Neuronal stem cell (in vitro differentiated cells): Measurements from ENCODE around the gene ATP8B1.

Experiments used
- DNase-seq: peaks from one replicate; pipeline ENCODE4 v3.0.0-alpha.2; 2013; ENCODE audit warnings: low spot score
- H2AFZ ChIP-seq: one replicate; pipeline ENCODE4 v1.6.1; 2013; ENCODE audit warnings: mild to moderate bottlenecking, low read length, inconsistent platforms
- H2AK5ac ChIP-seq: 2 replicates; pipeline ENCODE4 v1.6.1; 2013; ENCODE audit warnings: low read depth, mild to moderate bottlenecking, inconsistent platforms, low read length, moderate library complexity, mixed read lengths
- H2BK120ac ChIP-seq: 2 replicates; pipeline ENCODE4 v1.6.1; 2013; ENCODE audit warnings: low read depth, mild to moderate bottlenecking, inconsistent platforms, low read length, moderate library complexity, mixed read lengths
- H2BK12ac ChIP-seq: one replicate; pipeline ENCODE4 v1.6.1; 2013; ENCODE audit warnings: low read length, inconsistent platforms
- H2BK15ac ChIP-seq: 2 replicates; pipeline ENCODE4 v1.6.1; 2013; ENCODE audit warnings: mild to moderate bottlenecking, low read length, inconsistent platforms, mixed read lengths
- H2BK5ac ChIP-seq: one replicate; pipeline ENCODE4 v1.6.1; 2013; ENCODE audit warnings: inconsistent platforms, mild to moderate bottlenecking, low read length, moderate library complexity
- H3K14ac ChIP-seq: one replicate; pipeline ENCODE4 v1.6.1; 2013; ENCODE audit warnings: low read length, inconsistent platforms
- H3K18ac ChIP-seq: 2 replicates; pipeline ENCODE4 v1.6.1; 2013; ENCODE audit warnings: low read length, inconsistent platforms
- H3K23ac ChIP-seq: 2 replicates; pipeline ENCODE4 v1.6.1; 2013; ENCODE audit warnings: low read depth, mild to moderate bottlenecking, mixed read lengths, low read length, inconsistent platforms; ENCODE audit not compliant: poor library complexity
- H3K27ac ChIP-seq: replicated peaks from 3 replicates; pipeline ENCODE4 v1.5.1; 2013; ENCODE audit warnings: low read length, inconsistent platforms
- H3K27me3 ChIP-seq, 3 experiments: 2 replicates each; pipeline ENCODE4 v1.6.1; 2013; ENCODE audit warnings: low read length in 3 of 3, mild to moderate bottlenecking in 2 of 3, inconsistent platforms in 1 of 3, low read depth in 1 of 3, mixed read lengths in 1 of 3, moderate library complexity in 1 of 3; ENCODE audit not compliant: control insufficient read depth in 3 of 3, insufficient read depth in 3 of 3
- H3K36me3 ChIP-seq, 2 donors: replicated peaks in 1 of 2; 2 replicates each; pipeline ENCODE4 v1.6.1; 2013; ENCODE audit warnings: low read length in 2 of 2; ENCODE audit not compliant: control insufficient read depth in 2 of 2, insufficient read depth in 2 of 2
- H3K4ac ChIP-seq: 2 replicates; pipeline ENCODE4 v1.6.1; 2013; ENCODE audit warnings: inconsistent platforms, mild to moderate bottlenecking, low read length, moderate library complexity
- H3K4me1 ChIP-seq, 2 donors: 1 replicate in 1 of 2; 2 replicates in 1 of 2; pipeline ENCODE4 v1.6.1; 2013; ENCODE audit warnings: low read length in 2 of 2, low read depth in 1 of 2; ENCODE audit not compliant: control insufficient read depth in 2 of 2, insufficient read depth in 1 of 2
- H3K4me2 ChIP-seq: one replicate; pipeline ENCODE4 v1.6.1; 2013; ENCODE audit warnings: mild to moderate bottlenecking, low read length, inconsistent platforms; ENCODE audit not compliant: insufficient read depth, poor library complexity, severe bottlenecking
- H3K4me3 ChIP-seq, 2 donors: 2 replicates each; pipeline ENCODE4 v1.5.1; 2013; ENCODE audit warnings: low read length in 2 of 2, mild to moderate bottlenecking in 2 of 2, inconsistent platforms in 1 of 2, moderate library complexity in 1 of 2
- H3K79me1 ChIP-seq: one replicate; pipeline ENCODE4 v1.6.1; 2013; ENCODE audit warnings: low read depth, mild to moderate bottlenecking, inconsistent platforms, low read length, moderate library complexity
- H3K9ac ChIP-seq: one replicate; pipeline ENCODE4 v1.6.1; 2013; ENCODE audit warnings: mild to moderate bottlenecking, low read depth, low read length, inconsistent platforms; ENCODE audit not compliant: poor library complexity
- H3K9me3 ChIP-seq, 2 donors: replicated peaks in 1 of 2; 2 replicates each; pipeline versions ENCODE3 to v1.6.1; 2013; ENCODE audit warnings: low read length in 2 of 2, mild to moderate bottlenecking in 2 of 2, inconsistent platforms in 1 of 2, low read depth in 1 of 2, mixed read lengths in 1 of 2, moderate library complexity in 1 of 2; ENCODE audit not compliant: control insufficient read depth in 2 of 2, insufficient read depth in 1 of 2
- H4K8ac ChIP-seq: one replicate; pipeline ENCODE4 v1.6.1; 2013; ENCODE audit warnings: low read depth, mild to moderate bottlenecking, inconsistent platforms, low read length, moderate library complexity
- H4K91ac ChIP-seq: one replicate; pipeline ENCODE4 v1.6.1; 2013; ENCODE audit warnings: low read length, low read depth, mild to moderate bottlenecking, inconsistent platforms; ENCODE audit not compliant: poor library complexity
- WGBS, 2 donors: extraction: QIAGEN DNeasy Blood & Tissue Kit; methylation state at CpG; one replicate each; pipeline ENCODE4 v1.1.7; 2013; ENCODE audit warnings: missing lambda C conversion rate in 2 of 2, mixed read lengths in 1 of 2; ENCODE audit not compliant: insufficient read length in 2 of 2, insufficient replicate concordance in 1 of 2; ENCODE audit errors: extremely low coverage in 2 of 2; 5-methylcytosine and 5-hydroxymethylcytosine counted together

The ATP8B1 gene

DNA sequence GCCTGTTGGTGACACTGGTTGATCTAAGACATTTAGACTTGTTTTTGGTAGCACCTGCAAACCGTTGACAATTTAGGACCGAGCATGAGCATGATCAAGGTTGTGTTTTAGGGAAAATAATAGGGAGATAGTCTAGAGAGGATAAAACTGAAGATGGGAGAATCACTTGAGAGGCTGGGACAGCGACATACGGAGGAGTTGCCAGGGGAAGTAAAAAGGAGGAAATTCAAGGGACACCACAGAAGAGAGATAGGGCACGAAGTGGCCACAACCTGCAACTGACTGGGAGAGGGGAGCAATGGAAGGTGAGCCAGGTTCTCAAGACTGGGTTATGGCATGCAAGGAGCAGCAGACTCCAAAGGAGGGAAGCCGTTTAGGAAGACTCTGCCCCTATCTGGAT is 1.4 kb upstream of the ATP8B1 start:
- Histone ChIP-seq H3K36me3 (no peaks in the 10 kb centered on the region), H3K4me1 (peaks cover 12 to 16% of the 10 kb centered on the region in 2 donors), H3K27me3 (peaks cover 26 to 75% (median 46%) of the 10 kb centered on the region in 3 experiments), H4K8ac (no peak overlapping the region), H3K9me3 (peaks cover 0 to 8% of the 10 kb centered on the region in 2 donors), H2AFZ (no peak overlapping the region), H3K79me1 (no peaks in the 10 kb centered on the region), H3K14ac (no peak overlapping the region), H3K4me2 (no peak overlapping the region), H3K27ac (no peak overlapping the region), H2BK15ac (no peak overlapping the region), H3K18ac (no peak overlapping the region), H2BK12ac (no peak overlapping the region), H3K9ac (no peak overlapping the region), H2AK5ac (no peak overlapping the region), H3K23ac (no peak overlapping the region), H3K4me3 (no peak overlapping the region), H3K4ac (no peak overlapping the region), H2BK5ac (no peak overlapping the region), H2BK120ac (no peak overlapping the region), H4K91ac (no peak overlapping the region)
- no peak for DNase-seq
- no CpG with 5 or more reads among the region's 6 CpGs for WGBS, 2 donors

DNA sequence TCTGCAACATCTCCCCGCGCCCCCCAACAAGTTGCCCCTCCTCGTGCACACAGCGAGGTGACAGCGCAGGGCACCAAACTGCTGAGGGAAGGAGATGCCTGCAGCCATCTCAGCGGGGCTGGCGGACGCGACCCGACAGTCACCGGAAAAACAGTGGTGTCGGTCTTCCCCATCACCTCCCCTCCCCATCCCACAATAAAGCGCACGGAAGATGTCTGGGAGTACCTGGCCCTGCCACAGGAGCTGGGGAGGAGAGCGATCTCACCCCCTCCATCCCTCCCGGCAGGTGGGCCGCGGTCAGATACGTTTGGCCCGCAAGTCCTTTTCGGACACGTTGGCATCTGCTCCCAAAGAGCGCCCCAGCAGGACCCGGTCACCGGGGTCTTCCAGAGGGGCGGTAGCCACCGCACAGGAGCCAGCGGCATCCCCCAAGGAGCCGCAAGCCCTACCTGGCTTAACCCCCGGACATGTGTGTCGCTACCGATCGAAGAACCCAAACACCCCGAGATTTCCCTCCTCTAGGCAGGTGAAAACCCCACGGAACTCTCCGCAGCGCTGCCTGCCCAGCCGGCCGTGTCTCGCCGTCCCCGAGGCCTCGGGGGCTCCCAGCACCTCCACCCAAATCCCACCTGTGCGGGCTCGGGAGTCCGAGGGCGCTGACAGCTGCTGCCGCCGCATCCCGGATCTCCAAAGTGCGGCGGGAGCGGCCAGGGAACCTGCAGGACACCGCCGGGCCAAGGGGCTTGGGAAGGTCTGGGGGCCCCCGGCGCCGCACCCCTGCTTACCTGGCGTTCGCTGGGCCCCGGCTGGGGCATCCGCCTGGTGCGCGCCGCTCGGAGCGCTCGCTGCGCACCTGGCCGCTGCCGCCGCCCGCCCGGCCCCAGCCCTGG is 657 bp downstream of the ATP8B1 start:
- no peaks in the 10 kb centered on the region for H3K79me1 ChIP-seq
- H3K9me3 ChIP-seq, result peaks cover 0 to 8% of the 10 kb centered on the region in 2 donors
- peak overlapping the region; percentile 98 for H3K4me2 ChIP-seq
- no peak overlapping the region for H3K9ac ChIP-seq
- no CpG with 5 or more reads among the region's 74 CpGs for WGBS, 2 donors
- H3K27ac ChIP-seq, result no peak overlapping the region
- H2BK12ac ChIP-seq, result no peak overlapping the region
- H3K4ac ChIP-seq, result no peak overlapping the region
- peak; percentile 6 for DNase-seq
- H3K36me3 ChIP-seq, result no peaks in the 10 kb centered on the region
- H2AK5ac ChIP-seq, result peak overlapping the region; percentile 46
- H3K4me3 ChIP-seq, result peak overlapping the region; percentile 38 to 82
- peak overlapping the region; percentile 99 for H2AFZ ChIP-seq
- no peak overlapping the region for H2BK15ac ChIP-seq
- no peak overlapping the region for H4K91ac ChIP-seq
- H4K8ac ChIP-seq, result no peak overlapping the region
- peak overlapping the region; percentile 83 for H3K23ac ChIP-seq
- H2BK5ac ChIP-seq, result peak overlapping the region; percentile 24
- peaks cover 26 to 80% (median 46%) of the 10 kb centered on the region in 3 experiments for H3K27me3 ChIP-seq
- H2BK120ac ChIP-seq, result no peak overlapping the region
- peak overlapping the region; percentile 82 for H3K14ac ChIP-seq
- H3K4me1 ChIP-seq, result peaks cover 12 to 16% of the 10 kb centered on the region in 2 donors
- H3K18ac ChIP-seq, result peak overlapping the region; percentile 83

DNA sequence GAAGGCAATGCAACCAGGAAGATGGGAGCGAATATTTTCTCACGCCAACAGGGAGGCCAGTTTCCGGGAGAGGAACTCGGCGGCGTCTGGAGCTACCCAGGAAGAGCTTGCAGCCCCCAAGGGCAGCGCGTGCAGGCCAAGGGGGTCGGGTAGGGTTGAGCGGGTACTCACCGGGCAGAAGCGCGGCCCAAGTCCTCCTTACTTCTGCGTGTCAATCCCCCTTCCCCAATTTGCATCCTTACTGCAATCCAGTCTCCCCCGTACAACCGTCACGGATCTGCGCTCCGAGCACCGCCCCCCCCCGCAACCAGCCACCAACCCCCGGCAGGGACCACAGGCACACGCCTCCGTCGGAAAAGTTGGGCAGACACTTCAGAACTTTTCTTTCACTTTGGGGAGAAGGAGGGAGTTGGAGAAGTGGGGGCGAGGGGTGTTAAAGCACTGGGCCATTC is 1.3 kb downstream of the ATP8B1 start:
- WGBS, 2 donors, result no CpG with 5 or more reads among the region's 26 CpGs
- no peaks in the 10 kb centered on the region for H3K36me3 ChIP-seq
- no peak overlapping the region for H2AK5ac ChIP-seq
- H2BK5ac ChIP-seq, result no peak overlapping the region
- DNase-seq, result peak; percentile 6
- peaks cover 0 to 8% of the 10 kb centered on the region in 2 donors for H3K9me3 ChIP-seq
- H3K14ac ChIP-seq, result peak overlapping the region; percentile 82
- peak overlapping the region; percentile 64 for H3K18ac ChIP-seq
- peak overlapping the region in 1 of 2 donors; percentile 38 for H3K4me3 ChIP-seq
- H3K9ac ChIP-seq, result no peak overlapping the region
- H3K4ac ChIP-seq, result no peak overlapping the region
- no peak overlapping the region for H4K91ac ChIP-seq
- H3K4me2 ChIP-seq, result peak overlapping the region; percentile 98
- peak overlapping the region; percentile 99 for H2AFZ ChIP-seq
- H3K79me1 ChIP-seq, result no peaks in the 10 kb centered on the region
- peaks cover 26 to 77% (median 46%) of the 10 kb centered on the region in 3 experiments for H3K27me3 ChIP-seq
- H2BK12ac ChIP-seq, result no peak overlapping the region
- no peak overlapping the region for H2BK120ac ChIP-seq
- H2BK15ac ChIP-seq, result no peak overlapping the region
- H3K23ac ChIP-seq, result no peak overlapping the region
- H3K27ac ChIP-seq, result no peak overlapping the region
- H3K4me1 ChIP-seq, result peaks cover 16 to 18% of the 10 kb centered on the region in 2 donors
- H4K8ac ChIP-seq, result no peak overlapping the region

DNA sequence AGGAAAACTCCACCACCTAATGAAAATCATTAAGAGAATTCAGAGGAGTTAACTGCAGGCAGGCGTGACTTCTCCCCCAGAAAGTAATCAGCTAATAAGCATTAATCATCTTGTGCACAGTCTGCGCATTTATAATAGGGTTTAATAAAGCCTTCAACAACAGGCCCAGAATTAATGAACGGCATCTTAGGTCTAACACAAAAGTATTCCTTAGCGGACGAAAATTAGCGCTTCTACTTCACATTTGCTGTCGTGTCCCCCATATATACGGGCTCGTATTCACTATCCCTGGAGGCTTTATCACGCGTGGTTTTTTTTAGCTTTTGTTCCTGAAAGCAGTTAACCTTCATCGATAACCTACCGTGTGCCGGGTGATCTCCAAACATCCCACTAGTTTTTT is 1.8 kb downstream of the ATP8B1 start:
- Histone ChIP-seq H3K23ac (no peak overlapping the region), H3K4ac (no peak overlapping the region), H2AK5ac (no peak overlapping the region), H3K27ac (no peak overlapping the region), H2BK5ac (no peak overlapping the region), H2BK15ac (no peak overlapping the region), H3K4me2 (peak overlapping the region; percentile 98), H4K8ac (no peak overlapping the region), H3K27me3 (peaks cover 26 to 75% (median 46%) of the 10 kb centered on the region in 3 experiments), H3K9ac (no peak overlapping the region), H3K36me3 (no peaks in the 10 kb centered on the region), H4K91ac (no peak overlapping the region), H3K18ac (no peak overlapping the region), H3K9me3 (peaks cover 0 to 8% of the 10 kb centered on the region in 2 donors), H3K4me3 (no peak overlapping the region), H2BK12ac (no peak overlapping the region), H2BK120ac (no peak overlapping the region), H3K14ac (no peak overlapping the region), H2AFZ (peak overlapping the region; percentile 99), H3K4me1 (peaks cover 16 to 18% of the 10 kb centered on the region in 2 donors), H3K79me1 (no peaks in the 10 kb centered on the region)
- no peak for DNase-seq
- WGBS, 2 donors, result no CpG with 5 or more reads among the region's 14 CpGs
